ENCODE data around the gene APAF1. TPM values are rescaled to one million over a fixed set of nuclear protein-coding genes. Genes with fewer than 3 reads are reported as not detected.

Gene APAF1
- total and polyA plus RNA-seq, 2 of the 13 experiments (the other 11 are each of a cell fraction or from before 2014, with no cell fraction given) = 6.0 to 13.0 TPM

GRCh38 chr12:98644433-98644711 lies 718 bp upstream of the APAF1 start (continued):
- TF ChIP-seq CEBPG (CRISPR knock-in tag; IDR thresholded peaks at IDR 0.05) = no peak
- TF ChIP-seq XBP1 (CRISPR knock-in tag; IDR thresholded peaks at IDR 0.05) = no peak
- TF ChIP-seq MNT (IDR thresholded peaks at IDR 0.05) = no peak
- no peak for TF ChIP-seq STAG1 (CRISPR knock-in tag; IDR thresholded peaks at IDR 0.05)
- TF ChIP-seq ZBTB33 (CRISPR knock-in tag; IDR thresholded peaks at IDR 0.05) = no peak
- no peak for TF ChIP-seq ZNF7 (CRISPR knock-in tag; IDR thresholded peaks at IDR 0.05)
- peak; percentile 43; the same call in 1 of the 2 replicates for TF ChIP-seq ELF4 (CRISPR knock-in tag; IDR thresholded peaks at IDR 0.05; ENCODE audit: borderline replicate concordance)
- TF ChIP-seq PCBP1 (IDR thresholded peaks at IDR 0.05; ENCODE audit: borderline replicate concordance, low read depth, low read length) = no peak
- TF ChIP-seq IRX3 (CRISPR knock-in tag; IDR thresholded peaks at IDR 0.05; ENCODE audit: borderline replicate concordance, low read depth) = no peak
- 0 out of 2 replicates have a peak, but pooled peaks have one; percentile 46 for TF ChIP-seq DNMT3B (CRISPR knock-in tag; conservative IDR thresholded peaks at IDR 0.05)
- no peak for TF ChIP-seq TEAD3 (CRISPR knock-in tag; optimal IDR thresholded peaks at IDR 0.05; ENCODE audit: borderline replicate concordance)
- no peak for TF ChIP-seq ZFP36 (IDR thresholded peaks at IDR 0.05; ENCODE audit: borderline replicate concordance, low read depth, low read length, partially characterized antibody)
- no peak for TF ChIP-seq NFYB (CRISPR knock-in tag; IDR thresholded peaks at IDR 0.05)
- 0 out of 2 replicates have a peak, but pooled peaks have one; percentile 69 for TF ChIP-seq FOXO4 (CRISPR knock-in tag; conservative IDR thresholded peaks at IDR 0.05)
- no peak; the same call in 1 of the 2 replicates for TF ChIP-seq TOPORS (CRISPR knock-in tag; IDR thresholded peaks at IDR 0.05)
- TF ChIP-seq ZNF549 (CRISPR knock-in tag; IDR thresholded peaks at IDR 0.05) = no peak
- no peak for TF ChIP-seq SCMH1 (CRISPR knock-in tag; IDR thresholded peaks at IDR 0.05; ENCODE audit: borderline replicate concordance)
- TF ChIP-seq ZNF780A (CRISPR knock-in tag; IDR thresholded peaks at IDR 0.05) = no peak
- no peak for TF ChIP-seq THAP7 (CRISPR knock-in tag; IDR thresholded peaks at IDR 0.05)
- no peak for TF ChIP-seq MBD4 (IDR thresholded peaks at IDR 0.05; ENCODE audit: borderline replicate concordance, low read length)
- TF ChIP-seq KLF9 (CRISPR knock-in tag; IDR thresholded peaks at IDR 0.05; ENCODE audit: low read depth) = no peak
- no peak for TF ChIP-seq ZNF546 (CRISPR knock-in tag; conservative IDR thresholded peaks at IDR 0.05)
- TF ChIP-seq ZNF350 (CRISPR knock-in tag; IDR thresholded peaks at IDR 0.05; ENCODE audit: borderline replicate concordance, low read depth) = no peak
- TF ChIP-seq EZH2 (conservative IDR thresholded peaks at IDR 0.05; ENCODE audit: low read depth, low read length) = no peak
- TF ChIP-seq ZNF710 (CRISPR knock-in tag; IDR thresholded peaks at IDR 0.05; ENCODE audit: borderline replicate concordance) = no peak
- peak; percentile 51; the same call in 1 of the 2 replicates for TF ChIP-seq TBX2 (CRISPR knock-in tag; IDR thresholded peaks at IDR 0.05; ENCODE audit: borderline replicate concordance)
